Gastroesophageal sphincter (tissue), 4 donors: ENCODE data around the gene TMED3. TPM values are rescaled to one million over a fixed set of nuclear protein-coding genes. Genes with fewer than 3 reads are reported as not detected.

Source experiments
- ATAC-seq: fragments of 150-250 bp; one replicate; pipeline ENCODE4 v1.9.1; 2016; ENCODE audit warnings: mild to moderate bottlenecking, moderate library complexity
- H3K27ac ChIP-seq, 4 donors: fragments of 200-600 bp; sonication (generic) in 3 of 4; 1 replicate in 3 of 4; 2 replicates in 1 of 4; pipeline ENCODE4 v1.5.1; 2016 to 2019
- H3K27me3 ChIP-seq: fragments of 200-600 bp; sonication (generic); one replicate; pipeline ENCODE4 v1.5.1; 2019
- H3K36me3 ChIP-seq, 2 donors: fragments of 200-600 bp; sonication (generic); one replicate each; pipeline ENCODE4 v1.5.1; 2019; ENCODE audit warnings: control low read depth in 1 of 2
- H3K4me1 ChIP-seq, 3 donors: fragments of 200-600 bp; sonication (generic); 1 replicate in 2 of 3; 2 replicates in 1 of 3; pipeline ENCODE4 v1.5.1; 2016 to 2019; ENCODE audit warnings: control low read depth in 2 of 3
- H3K4me3 ChIP-seq, 2 donors: fragments of 200-600 bp; sonication (generic); one replicate each; pipeline ENCODE4 v1.5.1; 2019; ENCODE audit warnings: mild to moderate bottlenecking in 1 of 2, moderate library complexity in 1 of 2
- H3K9me3 ChIP-seq, 3 donors: fragments of 200-600 bp; sonication (generic); one replicate each; pipeline ENCODE4 v1.5.1; 2017 to 2019; ENCODE audit warnings: control low read depth in 2 of 3
- CTCF ChIP-seq, 4 experiments: fragments of 200-600 bp in 2 of 4; fragments of 450-650 bp in 2 of 4; sonication (generic) in 1 of 4; IDR thresholded peaks; one replicate each; pipeline ENCODE4 v1.5.1; 2017 to 2019; ENCODE audit warnings: antibody characterized with exemption in 4 of 4, mild to moderate bottlenecking in 2 of 4, moderate library complexity in 2 of 4
- EP300 ChIP-seq: sonication (generic); formaldehyde crosslinking; IDR thresholded peaks from one replicate; pipeline ENCODE4 v1.6.1; 2017; ENCODE audit warnings: antibody characterized with exemption, mild to moderate bottlenecking
- POLR2A ChIP-seq, 2 donors: fragments of 450-650 bp; IDR thresholded peaks; one replicate each; pipeline ENCODE4 v1.6.1; 2017; ENCODE audit warnings: antibody characterized with exemption in 2 of 2, mild to moderate bottlenecking in 2 of 2, moderate library complexity in 1 of 2
- POLR2AphosphoS5 ChIP-seq: sonication (generic); formaldehyde crosslinking; IDR thresholded peaks from one replicate; pipeline ENCODE4 v1.6.1; 2017; ENCODE audit warnings: antibody characterized with exemption
- WGBS, 2 donors: methylation state at CpG; one replicate each; pipeline ENCODE4 v1.1.5; 2018; ENCODE audit warnings: low coverage in 1 of 2; 5-methylcytosine and 5-hydroxymethylcytosine counted together
- total RNA-seq, 4 donors: library from RNA; depleted of rRNA; stranded (reverse); fragments of >200 nt; gene quantifications; one replicate each; pipeline ENCODE4 v1.1.0, GENCODE V29; 2016

The TMED3 gene
- total RNA-seq, 4 donors from 2014 or later = 14.6 to 31.1 (median 26.7) TPM

GRCh38 chr15:79322945-79323344 lies 12.0 kb downstream of the TMED3 start:
- no peaks in the 10 kb centered on the region for H3K27me3 ChIP-seq
- no peaks in the 10 kb centered on the region for H3K4me1 ChIP-seq
- H3K27ac ChIP-seq = no peak overlapping the region
- ATAC-seq = no peak
- TF ChIP-seq EP300 (no peak), POLR2A (IDR thresholded peaks at IDR 0.05) (no peak), POLR2AphosphoS5 (no peak), CTCF (IDR thresholded peaks at IDR 0.05) (no peak)
- no peaks in the 10 kb centered on the region for H3K9me3 ChIP-seq
- no peak overlapping the region for H3K4me3 ChIP-seq
- WGBS, 2 donors = 94 to 96% methylated on average over 6 of the region's 6 CpGs
- H3K36me3 ChIP-seq = peaks cover 0 to 68% of the 10 kb centered on the region in 2 donors

- no peaks in the 10 kb centered on the region for H3K27me3 ChIP-seq
- no peak for ATAC-seq
- no peak overlapping the region for H3K4me3 ChIP-seq
- no peak overlapping the region for H3K27ac ChIP-seq
- TF ChIP-seq CTCF (IDR thresholded peaks at IDR 0.05) (no peak), POLR2AphosphoS5 (no peak), EP300 (no peak), POLR2A (IDR thresholded peaks at IDR 0.05) (no peak)
- WGBS, 2 donors = 71% methylated on average over 2 of the region's 2 CpGs; no CpG with 5 or more reads in 1 of the 2 donors
- H3K36me3 ChIP-seq = peaks cover 0 to 17% of the 10 kb centered on the region in 2 donors
- peaks cover 0 to 14% (median 0%) of the 10 kb centered on the region in 3 donors for H3K9me3 ChIP-seq
- no peaks in the 10 kb centered on the region for H3K4me1 ChIP-seq
Measured at GRCh38 chr15:79329171-79329611, 18.3 kb downstream of the TMED3 start.

GRCh38 chr15:79332824-79333510 lies 22.1 kb downstream of the TMED3 start:
- no peak for TF ChIP-seq POLR2AphosphoS5
- TF ChIP-seq EP300 = no peak
- no peak for TF ChIP-seq CTCF (IDR thresholded peaks at IDR 0.05)
- no peak for TF ChIP-seq POLR2A (IDR thresholded peaks at IDR 0.05)
- Histone ChIP-seq H3K4me3 (no peak overlapping the region), H3K36me3 (peaks cover 0 to 9% of the 10 kb centered on the region in 2 donors), H3K27me3 (no peaks in the 10 kb centered on the region), H3K4me1 (no peaks in the 10 kb centered on the region), H3K27ac (no peak overlapping the region), H3K9me3 (peaks cover 0 to 14% (median 0%) of the 10 kb centered on the region in 3 donors)
- 88 to 89% methylated on average over 2 to 5 of the region's 5 CpGs for WGBS, 2 donors
- no peak for ATAC-seq

- TF ChIP-seq POLR2AphosphoS5 (no peak), POLR2A (IDR thresholded peaks at IDR 0.05) (no peak), CTCF (IDR thresholded peaks at IDR 0.05) (no peak), EP300 (no peak)
- H3K36me3 ChIP-seq = no peaks in the 10 kb centered on the region
- 62 to 64% methylated on average over 7 of the region's 7 CpGs for WGBS, 2 donors
- no peaks in the 10 kb centered on the region for H3K27me3 ChIP-seq
- H3K4me3 ChIP-seq = no peak overlapping the region
- H3K9me3 ChIP-seq = no peaks in the 10 kb centered on the region
- ATAC-seq = no peak
- no peak overlapping the region for H3K27ac ChIP-seq
- H3K4me1 ChIP-seq = no peaks in the 10 kb centered on the region
Measured at GRCh38 chr15:79337591-79337990, 26.7 kb downstream of the TMED3 start.
